ENCODE results near the gene PROSER3. TPM values are rescaled to one million over a fixed set of nuclear protein-coding genes. Genes with fewer than 3 reads are reported as not detected.

Gene PROSER3
- total and polyA plus RNA-seq, 2 of the 13 experiments (the other 11 are each of a cell fraction or from before 2014, with no cell fraction given), result 5.1 to 5.7 TPM

- peak; percentile 68; the same call in 1 of the 2 replicates for TF ChIP-seq YEATS4 (CRISPR knock-in tag; IDR thresholded peaks at IDR 0.05; ENCODE audit: borderline replicate concordance)
- no peak for TF ChIP-seq U2AF2 (IDR thresholded peaks at IDR 0.05; ENCODE audit: low read depth, low read length)
- no peak for TF ChIP-seq PTBP1 (IDR thresholded peaks at IDR 0.05; ENCODE audit: low read depth, low read length, poor library complexity, severe bottlenecking)
- no peak for TF ChIP-seq DNMT3B (CRISPR knock-in tag; conservative IDR thresholded peaks at IDR 0.05)
- no peak for TF ChIP-seq ZMAT5 (CRISPR knock-in tag; IDR thresholded peaks at IDR 0.05; ENCODE audit: borderline replicate concordance, low read depth)
- no peak for TF ChIP-seq IRF1 (CRISPR knock-in tag; IDR thresholded peaks at IDR 0.05; ENCODE audit: low read depth)
- no peak for TF ChIP-seq ZNF660 (CRISPR knock-in tag; IDR thresholded peaks at IDR 0.05; ENCODE audit: borderline replicate concordance, low read depth)
- TF ChIP-seq FOXJ3 (CRISPR knock-in tag; IDR thresholded peaks at IDR 0.05; ENCODE audit: borderline replicate concordance), result peak; percentile 79
- TF ChIP-seq SRF (IDR thresholded peaks at IDR 0.05; ENCODE audit: low read depth, low read length), result no peak
- no peak for TF ChIP-seq MLX (CRISPR knock-in tag; IDR thresholded peaks at IDR 0.05)
- TF ChIP-seq KDM1A (CRISPR knock-in tag; IDR thresholded peaks at IDR 0.05), result no peak
- TF ChIP-seq KAT7 (CRISPR knock-in tag; IDR thresholded peaks at IDR 0.05; ENCODE audit: borderline replicate concordance), result no peak
- no peak for TF ChIP-seq ZFP82 (CRISPR knock-in tag; IDR thresholded peaks at IDR 0.05; ENCODE audit: borderline replicate concordance)
- 0 out of 2 replicates have a peak, but pooled peaks have one; percentile 25 for TF ChIP-seq NR0B2 (CRISPR knock-in tag; IDR thresholded peaks at IDR 0.05)
- peak; percentile 23; the same call in 1 of the 2 replicates for TF ChIP-seq NCOR1 (IDR thresholded peaks at IDR 0.05; ENCODE audit: borderline replicate concordance, low read length)
- TF ChIP-seq MYC (CRISPR knock-in tag; IDR thresholded peaks at IDR 0.05; ENCODE audit: borderline replicate concordance), result peak; percentile 68; the same call in 1 of the 2 replicates
- TF ChIP-seq TFDP2 (CRISPR knock-in tag; IDR thresholded peaks at IDR 0.05), result peak; percentile 56; the same call in 1 of the 2 replicates
- TF ChIP-seq ATF2 (CRISPR knock-in tag; IDR thresholded peaks at IDR 0.05), result peak; percentile 69; the same call in 1 of the 2 replicates
- no peak for TF ChIP-seq PHF21A (CRISPR knock-in tag; IDR thresholded peaks at IDR 0.05)
- TF ChIP-seq ZNF160 (CRISPR knock-in tag; IDR thresholded peaks at IDR 0.05), result no peak
- peak; percentile 42; the same call in 1 of the 2 replicates for TF ChIP-seq ZNF547 (CRISPR knock-in tag; IDR thresholded peaks at IDR 0.05)
- no peak for TF ChIP-seq ZNF784 (CRISPR knock-in tag; IDR thresholded peaks at IDR 0.05; ENCODE audit: borderline replicate concordance)
- TF ChIP-seq ZBTB20 (CRISPR knock-in tag; IDR thresholded peaks at IDR 0.05; ENCODE audit: borderline replicate concordance, low read depth), result no peak
Observed at GRCh38 chr19:35748106-35749020, 9.6 kb upstream of the PROSER3 start, which contains the start of gene LIN37 (continued).

All from HepG2 (cell line).